Gastrocnemius medialis (tissue), 4 donors: ENCODE data around the gene LPAR3. TPM values are rescaled to one million over a fixed set of nuclear protein-coding genes. Genes with fewer than 3 reads are reported as not detected.

Source experiments
- ATAC-seq, 2 donors: fragments of 150-250 bp; one replicate each; pipeline ENCODE4 v1.9.1; 2016
- DNase-seq, 2 donors: peaks; one replicate each; pipeline ENCODE4 v3.0.0-alpha.2; 2019
- H3K27ac ChIP-seq, 4 donors: fragments of 200-600 bp; sonication (generic); 1 replicate in 1 of 4; 2 replicates in 3 of 4; pipeline ENCODE4 v1.5.1; 2016 to 2018; ENCODE audit warnings: mild to moderate bottlenecking in 2 of 4, moderate library complexity in 1 of 4
- H3K27me3 ChIP-seq, 3 donors: fragments of 200-600 bp; sonication (generic) in 2 of 3; 1 replicate in 1 of 3; 2 replicates in 2 of 3; pipeline versions ENCODE4 v1.5.1 to v1.6.0; 2016 to 2019; ENCODE audit warnings: mild to moderate bottlenecking in 1 of 3, moderate library complexity in 1 of 3
- H3K36me3 ChIP-seq, 2 donors: fragments of 200-600 bp; sonication (generic) in 1 of 2; one replicate each; pipeline ENCODE4 v1.5.1; 2017 to 2018
- H3K4me1 ChIP-seq, 2 donors: fragments of 200-600 bp; sonication (generic) in 1 of 2; one replicate each; pipeline ENCODE4 v1.5.1; 2016 to 2017; ENCODE audit warnings: mild to moderate bottlenecking in 2 of 2
- H3K4me3 ChIP-seq, 4 donors: fragments of 200-600 bp; sonication (generic) in 3 of 4; 1 replicate in 1 of 4; 2 replicates in 3 of 4; pipeline ENCODE4 v1.5.1; 2016 to 2019; ENCODE audit warnings: mild to moderate bottlenecking in 2 of 4
- H3K9me3 ChIP-seq, 3 donors: fragments of 200-600 bp; sonication (generic) in 2 of 3; 1 replicate in 1 of 3; 2 replicates in 2 of 3; pipeline ENCODE4 v1.5.1; 2016 to 2019
- POLR2A ChIP-seq, 2 donors: fragments of 450-650 bp; IDR thresholded peaks; one replicate each; pipeline ENCODE4 v1.6.1; 2017; ENCODE audit warnings: antibody characterized with exemption in 2 of 2, mild to moderate bottlenecking in 2 of 2, moderate library complexity in 2 of 2
- in situ Hi-C, 4 donors: fragments of 200-750 bp; cut with MboI; loops; one replicate each; pipeline versions ENCODE4 v1.15.0 to v1.8.0; 2017; ENCODE audit warnings: low sequenced_read_pairs in 4 of 4
- intact Hi-C: fragments of 100-400 bp; cut with DNase I; formaldehyde crosslinking; loops from one replicate; pipeline ENCODE4 v1.15.1; 2023; ENCODE audit warnings: low total_unique reads
- total RNA-seq, 4 donors: library from RNA; depleted of rRNA; stranded (reverse); fragments of >200 nt; gene quantifications; one replicate each; pipeline versions ENCODE4 v1.1.0 to v1.2.3, GENCODE V29; 2016
- TF ChIP-seq, protein P1 (sequence below), 5 experiments: fragments of 450-650 bp in 3 of 5; fragments of 200-600 bp in 2 of 5; sonication (generic) in 2 of 5; IDR thresholded peaks in 4 of 5; conservative IDR thresholded peaks in 1 of 5; 1 replicate in 4 of 5; 2 replicates in 1 of 5; pipeline ENCODE4 v1.5.1; 2016 to 2019; ENCODE audit warnings: antibody characterized with exemption in 5 of 5, mild to moderate bottlenecking in 3 of 5, moderate library complexity in 3 of 5

Gene LPAR3
- total RNA-seq, 4 donors from 2014 or later, result not detected

DNA sequence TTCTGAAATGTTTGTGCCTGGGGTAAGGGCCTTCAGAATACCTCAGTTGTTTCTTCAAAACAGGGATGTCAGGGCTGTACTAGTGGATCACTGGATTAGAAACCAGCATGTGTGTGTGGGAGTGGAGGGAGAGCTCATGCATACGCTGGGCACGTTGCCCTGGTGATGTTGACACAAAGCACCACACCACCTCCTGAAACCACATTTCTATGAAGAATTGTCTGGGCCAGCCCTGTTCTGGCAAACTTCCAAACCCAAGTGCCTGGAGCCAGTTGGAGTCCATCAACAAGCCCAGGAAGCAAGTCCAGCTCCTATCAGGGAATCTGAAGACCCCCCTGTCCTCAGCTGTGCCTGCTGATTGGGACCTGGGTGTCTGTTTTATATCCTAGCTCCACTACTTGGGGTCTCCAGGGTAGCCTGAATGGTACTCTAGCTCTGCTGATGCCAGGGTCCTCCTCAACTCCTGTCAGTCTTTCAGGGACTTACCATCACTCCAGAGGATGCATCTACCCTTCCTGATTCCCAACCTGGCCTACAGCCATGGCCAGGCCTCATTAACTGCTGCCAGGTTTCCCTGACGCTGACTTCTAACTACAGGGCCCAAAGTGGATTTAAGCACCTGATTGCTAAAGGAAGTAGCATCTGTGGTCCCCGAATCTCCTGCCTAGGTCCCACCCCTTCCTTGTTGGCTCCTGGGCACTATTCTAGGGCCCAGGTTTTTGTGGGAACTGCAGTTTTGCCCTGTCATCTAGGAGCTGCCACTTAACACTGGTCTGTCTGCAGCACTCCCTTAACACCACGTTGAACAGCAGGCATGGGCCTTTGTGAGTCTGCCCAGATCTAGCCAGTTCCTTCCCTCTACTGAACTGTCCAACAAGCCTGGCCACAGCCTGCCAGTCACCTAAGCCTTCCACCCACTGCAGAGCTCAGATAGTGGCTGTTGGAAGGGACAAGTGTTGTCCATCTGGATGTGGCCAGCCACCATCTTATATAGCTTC is 45.5 kb downstream of the LPAR3 start:
- ATAC-seq (no peak), DNase-seq (no peak)
- no peak overlapping the region for H3K27ac ChIP-seq

DNA sequence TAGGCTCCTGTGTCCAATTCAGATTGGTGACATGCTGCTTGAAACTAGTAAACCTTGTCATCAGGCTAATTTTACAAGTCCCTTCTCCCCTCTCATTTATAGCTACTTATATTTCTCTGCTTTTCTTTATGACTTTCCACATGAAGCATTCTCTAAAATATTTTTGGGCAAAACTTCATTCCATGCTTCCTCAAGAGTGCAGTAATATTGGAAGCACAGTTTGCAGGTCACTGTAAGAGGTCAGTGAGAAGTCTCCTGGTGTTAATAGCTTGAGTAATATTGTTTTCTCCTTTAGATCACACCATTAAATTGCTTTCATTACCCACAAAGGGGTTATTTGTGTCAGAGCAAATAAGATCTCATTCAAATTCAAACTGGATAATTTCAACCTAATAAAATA is 46.6 kb downstream of the LPAR3 start:
- in situ Hi-C loops, result no loop called here
- H3K9me3 ChIP-seq, result no peaks in the 10 kb centered on the region
- intact Hi-C loops, result no loop called here
- no peaks in the 10 kb centered on the region for H3K4me1 ChIP-seq
- H3K36me3 ChIP-seq, result no peaks in the 10 kb centered on the region
- no peak for TF ChIP-seq POLR2A (IDR thresholded peaks at IDR 0.05)
- TF ChIP-seq, protein P1, sequence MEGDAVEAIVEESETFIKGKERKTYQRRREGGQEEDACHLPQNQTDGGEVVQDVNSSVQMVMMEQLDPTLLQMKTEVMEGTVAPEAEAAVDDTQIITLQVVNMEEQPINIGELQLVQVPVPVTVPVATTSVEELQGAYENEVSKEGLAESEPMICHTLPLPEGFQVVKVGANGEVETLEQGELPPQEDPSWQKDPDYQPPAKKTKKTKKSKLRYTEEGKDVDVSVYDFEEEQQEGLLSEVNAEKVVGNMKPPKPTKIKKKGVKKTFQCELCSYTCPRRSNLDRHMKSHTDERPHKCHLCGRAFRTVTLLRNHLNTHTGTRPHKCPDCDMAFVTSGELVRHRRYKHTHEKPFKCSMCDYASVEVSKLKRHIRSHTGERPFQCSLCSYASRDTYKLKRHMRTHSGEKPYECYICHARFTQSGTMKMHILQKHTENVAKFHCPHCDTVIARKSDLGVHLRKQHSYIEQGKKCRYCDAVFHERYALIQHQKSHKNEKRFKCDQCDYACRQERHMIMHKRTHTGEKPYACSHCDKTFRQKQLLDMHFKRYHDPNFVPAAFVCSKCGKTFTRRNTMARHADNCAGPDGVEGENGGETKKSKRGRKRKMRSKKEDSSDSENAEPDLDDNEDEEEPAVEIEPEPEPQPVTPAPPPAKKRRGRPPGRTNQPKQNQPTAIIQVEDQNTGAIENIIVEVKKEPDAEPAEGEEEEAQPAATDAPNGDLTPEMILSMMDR (IDR thresholded peaks at IDR 0.05 in 4 of 5, conservative IDR thresholded peaks at IDR 0.05 in 1 of 5), result no peak
- H3K4me3 ChIP-seq, result no peak overlapping the region
- ATAC-seq (no peak), DNase-seq (no peak)
- no peaks in the 10 kb centered on the region for H3K27me3 ChIP-seq
- no peak overlapping the region for H3K27ac ChIP-seq

More for the DNA sequence above, 45.5 kb downstream of the LPAR3 start:
- in situ Hi-C loops (no loop called here), intact Hi-C loops (no loop called here)
- no peak for TF ChIP-seq POLR2A (IDR thresholded peaks at IDR 0.05)
- TF ChIP-seq, protein P1 (IDR thresholded peaks at IDR 0.05 in 4 of 5, conservative IDR thresholded peaks at IDR 0.05 in 1 of 5), result no peak
- Histone ChIP-seq H3K4me1 (no peaks in the 10 kb centered on the region), H3K4me3 (no peak overlapping the region), H3K36me3 (no peaks in the 10 kb centered on the region), H3K9me3 (no peaks in the 10 kb centered on the region), H3K27me3 (no peaks in the 10 kb centered on the region)

DNA sequence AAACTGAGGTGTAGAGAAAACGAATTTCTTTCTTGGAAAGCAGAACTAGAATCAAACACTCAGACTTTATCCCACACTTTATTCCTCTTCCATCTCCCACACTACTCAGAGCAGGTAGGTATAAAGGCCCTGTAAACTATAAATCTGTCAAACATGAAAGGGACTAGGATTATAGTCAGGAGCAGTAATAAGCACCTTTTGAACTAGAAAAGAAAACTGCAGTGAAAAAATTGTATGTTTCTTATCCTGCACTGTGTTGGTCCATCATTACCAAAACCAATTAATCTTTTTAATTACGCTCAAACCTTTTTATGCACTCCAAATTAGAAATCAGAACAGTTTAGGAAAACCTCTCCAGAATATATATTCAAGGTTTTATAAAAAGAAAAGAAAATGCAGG is 47.6 kb downstream of the LPAR3 start:
- Histone ChIP-seq H3K4me3 (no peak overlapping the region), H3K27ac (no peak overlapping the region), H3K4me1 (no peaks in the 10 kb centered on the region), H3K36me3 (no peaks in the 10 kb centered on the region), H3K9me3 (no peaks in the 10 kb centered on the region), H3K27me3 (no peaks in the 10 kb centered on the region)
- DNase-seq, result no peak
- no peak for ATAC-seq
- no peak for TF ChIP-seq POLR2A (IDR thresholded peaks at IDR 0.05)
- TF ChIP-seq, protein P1 (IDR thresholded peaks at IDR 0.05 in 4 of 5, conservative IDR thresholded peaks at IDR 0.05 in 1 of 5), result no peak
- intact Hi-C loops (no loop called here), in situ Hi-C loops (no loop called here)

DNA sequence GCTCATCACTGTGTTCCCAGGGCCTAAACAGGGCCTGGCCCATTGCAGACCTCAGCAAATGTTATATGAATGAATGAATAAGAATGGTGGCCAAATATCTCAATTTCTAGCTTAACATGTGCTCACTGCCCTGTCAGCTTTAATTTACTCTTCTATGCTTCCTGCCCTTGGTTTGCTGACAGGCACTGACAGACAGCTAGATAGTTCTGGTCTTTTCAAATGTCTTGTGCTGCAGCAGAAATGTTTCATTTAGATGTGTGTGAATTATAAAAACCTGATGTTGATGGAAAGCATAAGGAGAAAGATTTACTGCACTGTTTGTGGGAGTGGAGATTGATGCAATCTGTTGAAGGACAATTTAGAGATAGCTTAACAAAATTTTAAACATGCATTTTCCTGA is 48.9 kb downstream of the LPAR3 start:
- H3K4me1 ChIP-seq, result no peaks in the 10 kb centered on the region
- intact Hi-C loops, result no loop called here
- in situ Hi-C loops, result no loop called here
- DNase-seq (no peak), ATAC-seq (no peak)
- no peaks in the 10 kb centered on the region for H3K9me3 ChIP-seq
- H3K36me3 ChIP-seq, result no peaks in the 10 kb centered on the region
- no peak overlapping the region for H3K27ac ChIP-seq
- TF ChIP-seq POLR2A (IDR thresholded peaks at IDR 0.05), result no peak
- TF ChIP-seq, protein P1 (IDR thresholded peaks at IDR 0.05 in 4 of 5, conservative IDR thresholded peaks at IDR 0.05 in 1 of 5), result no peak
- no peak overlapping the region for H3K4me3 ChIP-seq
- H3K27me3 ChIP-seq, result no peaks in the 10 kb centered on the region
